Lower leg skin (tissue), 4 donors: ENCODE results near the gene URM1. TPM values are rescaled to one million over a fixed set of nuclear protein-coding genes. Genes with fewer than 3 reads are reported as not detected.
"Not testable (repeated sequence)": the region's sequence is repeated elsewhere in the genome, so short reads cannot be mapped to it uniquely, and the experiment has no call there.

ENCODE experiments used
- DNase-seq, 2 donors: peaks; one replicate each; pipeline ENCODE4 v3.0.0-alpha.2; 2019; ENCODE audit warnings: low spot score in 2 of 2
- H3K4me3 ChIP-seq: fragments of 200-600 bp; sonication (generic); 2 replicates; pipeline ENCODE4 v1.5.1; 2017; ENCODE audit warnings: mild to moderate bottlenecking, low read depth; ENCODE audit not compliant: poor library complexity, severe bottlenecking
- CTCF ChIP-seq, 3 donors: fragments of 450-650 bp; IDR thresholded peaks; one replicate each; pipeline ENCODE4 v1.5.1; 2016; ENCODE audit warnings: antibody characterized with exemption in 3 of 3, mild to moderate bottlenecking in 3 of 3, moderate library complexity in 2 of 3
- POLR2A ChIP-seq, 2 donors: fragments of 450-650 bp; IDR thresholded peaks; one replicate each; pipeline ENCODE4 v1.6.1; 2016 to 2017; ENCODE audit warnings: antibody characterized with exemption in 2 of 2, mild to moderate bottlenecking in 1 of 2, moderate library complexity in 1 of 2
- WGBS, 2 donors: methylation state at CpG; one replicate each; pipeline ENCODE4 v1.1.5; 2018; 5-methylcytosine and 5-hydroxymethylcytosine counted together
- intact Hi-C: fragments of 100-400 bp; cut with DNase I; formaldehyde crosslinking; loops from one replicate; pipeline ENCODE4 v1.15.0; 2023; ENCODE audit warnings: low total_unique reads
- total RNA-seq, 4 donors: library from RNA; depleted of rRNA; stranded (reverse); fragments of >200 nt; gene quantifications; one replicate each; pipeline ENCODE4 v1.1.0, GENCODE V29; 2016

Gene URM1
- total RNA-seq, 4 donors from 2014 or later: 24.3 to 37.7 (median 31.1) TPM

DNA sequence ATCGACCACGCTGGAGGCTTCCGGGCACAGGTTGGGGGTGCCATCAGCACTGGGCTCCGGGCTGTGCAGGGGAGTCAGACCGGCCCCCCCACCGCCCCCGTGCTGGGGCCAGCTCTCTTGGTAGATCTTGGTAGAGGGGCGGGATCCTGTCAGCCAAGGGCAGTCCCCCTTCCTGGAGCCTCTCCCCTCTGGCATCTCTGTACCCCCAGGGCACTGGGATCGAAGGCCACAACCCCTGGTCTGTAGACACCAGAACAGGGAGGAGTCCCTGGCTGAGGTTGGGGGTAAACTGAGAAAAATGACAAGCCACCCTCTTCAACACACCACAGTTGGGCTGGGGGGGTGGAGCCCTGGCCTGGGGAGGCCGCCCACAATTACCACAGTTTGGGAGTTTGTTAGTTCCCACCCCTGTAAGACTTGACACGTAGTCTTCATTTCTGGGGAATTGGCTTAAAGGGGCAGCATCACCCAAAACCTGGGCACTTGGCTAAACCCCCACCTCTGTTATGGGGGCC, 50.4 kb downstream of the URM1 start:
- TF ChIP-seq POLR2A (IDR thresholded peaks at IDR 0.05) (no peak), CTCF (IDR thresholded peaks at IDR 0.05) (no peak)
- intact Hi-C loops: no loop called here
- peak overlapping the region; percentile 85 for H3K4me3 ChIP-seq
- 19 to 42% methylated on average over 3 to 7 of the region's 11 CpGs for WGBS, 2 donors
- DNase-seq: peak; percentile 31 to 90

DNA sequence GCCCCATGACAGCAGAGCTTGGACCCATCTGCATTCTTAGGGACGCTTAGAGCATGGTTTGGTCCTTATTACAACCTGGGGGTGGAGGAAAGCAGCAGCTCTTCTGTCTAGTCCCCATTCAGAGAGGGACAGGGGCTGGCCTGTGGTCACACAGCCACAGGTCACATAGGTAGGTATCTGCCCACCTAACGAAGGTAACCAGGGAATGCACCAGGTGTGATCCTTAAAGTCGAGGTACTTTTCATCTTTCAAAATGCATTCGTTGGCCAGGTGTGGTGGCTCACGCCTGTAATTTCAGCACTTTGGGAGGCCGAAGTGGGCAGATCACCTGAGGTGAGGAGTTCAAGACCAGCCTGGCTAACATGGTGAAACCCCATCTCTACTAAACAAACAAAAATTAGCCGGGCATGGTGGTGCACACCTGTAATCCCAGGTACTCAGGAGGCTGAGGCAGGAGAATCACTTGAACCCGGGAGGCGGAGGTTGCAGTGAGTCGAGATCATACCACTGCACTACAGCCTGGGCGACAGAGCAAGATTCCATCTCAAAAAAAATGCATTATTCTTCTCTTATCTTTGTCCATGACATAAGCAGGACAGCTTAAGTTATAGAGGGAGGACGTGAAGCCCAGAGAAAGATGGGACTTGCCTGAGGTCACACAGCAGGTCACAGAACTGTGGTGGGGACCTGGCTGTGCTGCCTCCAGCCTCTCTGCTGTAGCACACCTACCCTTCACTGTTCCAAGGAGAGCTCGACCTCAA, 51.0 kb downstream of the URM1 start:
- WGBS, 2 donors: 86 to 87% methylated on average over 13 of the region's 13 CpGs
- intact Hi-C loops, DNase-seq, H3K4me3 ChIP-seq: not testable (repeated sequence)

DNA sequence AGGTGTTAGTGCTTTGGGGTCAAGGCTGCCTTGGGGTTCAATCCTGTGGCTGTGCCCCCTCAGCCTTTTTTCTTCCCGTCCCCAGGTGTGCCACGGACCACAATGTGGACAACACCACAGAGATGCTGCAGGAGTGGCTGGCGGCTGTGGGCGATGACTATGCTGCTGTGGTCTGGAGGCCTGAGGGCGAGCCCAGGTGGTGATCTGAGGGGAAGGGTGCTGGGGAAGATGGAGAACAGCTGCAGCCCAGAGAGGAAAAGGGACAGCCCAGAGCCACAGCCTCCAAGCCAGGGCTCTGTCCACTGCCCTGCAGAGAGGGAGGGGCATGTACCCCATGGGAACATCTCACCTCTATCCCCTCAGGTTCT, 51.6 kb downstream of the URM1 start:
- 75 to 92% methylated on average over 5 of the region's 5 CpGs for WGBS, 2 donors
- no peak for DNase-seq
- intact Hi-C loops: no loop called here
- H3K4me3 ChIP-seq: no peak overlapping the region
- TF ChIP-seq POLR2A (IDR thresholded peaks at IDR 0.05) (no peak), CTCF (IDR thresholded peaks at IDR 0.05) (no peak)

DNA sequence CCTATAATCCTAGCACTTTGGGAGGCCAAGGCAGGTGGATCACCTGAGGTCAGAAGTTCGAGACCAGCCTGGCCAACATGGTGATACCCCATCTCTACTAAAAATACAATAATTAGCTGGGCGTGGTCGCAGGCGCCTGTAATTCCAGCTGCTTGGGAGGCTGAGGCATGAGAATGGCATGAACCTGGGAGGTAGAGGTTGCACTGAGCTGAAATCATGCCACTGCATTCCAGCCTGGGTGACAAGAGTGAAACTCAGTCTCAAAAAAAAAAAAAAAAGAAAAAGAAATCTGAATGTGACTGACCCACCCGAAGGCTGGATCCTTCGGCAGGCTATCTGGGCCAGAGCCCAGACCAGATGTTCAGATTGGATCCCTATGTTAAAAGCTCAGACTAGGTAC, 52.2 kb downstream of the URM1 start:
- intact Hi-C loops, DNase-seq, H3K4me3 ChIP-seq: not testable (repeated sequence)
- 60% methylated on average over 6 of the region's 6 CpGs for WGBS, 2 donors

DNA sequence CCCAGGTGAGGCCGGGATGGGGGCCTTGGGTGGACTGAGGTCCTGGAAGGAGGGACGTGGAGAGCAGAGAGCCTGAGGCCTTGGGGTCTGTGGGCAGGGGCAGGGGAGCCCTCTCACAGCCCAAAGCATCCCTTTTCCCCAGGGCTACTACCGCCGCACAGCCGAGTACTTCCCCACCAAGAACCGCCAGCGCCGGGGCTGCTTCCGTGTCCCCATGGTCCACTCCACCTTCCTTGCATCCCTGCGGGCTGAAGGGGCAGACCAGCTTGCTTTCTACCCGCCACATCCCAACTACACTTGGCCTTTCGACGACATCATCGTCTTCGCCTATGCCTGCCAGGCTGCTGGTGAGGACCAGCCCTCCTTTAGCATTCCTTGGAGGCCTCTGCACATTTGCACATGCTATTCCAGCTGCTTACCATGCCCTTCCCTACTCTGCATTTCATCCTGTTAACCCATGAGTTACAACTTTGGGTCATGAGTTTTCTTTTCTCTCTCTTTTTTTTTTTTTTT, 53.1 kb downstream of the URM1 start:
- intact Hi-C loops: no loop called here
- no peak overlapping the region for H3K4me3 ChIP-seq
- TF ChIP-seq CTCF (IDR thresholded peaks at IDR 0.05) (no peak), POLR2A (IDR thresholded peaks at IDR 0.05) (no peak)
- DNase-seq: no peak
- WGBS, 2 donors: 95 to 97% methylated on average over 13 to 15 of the region's 15 CpGs

DNA sequence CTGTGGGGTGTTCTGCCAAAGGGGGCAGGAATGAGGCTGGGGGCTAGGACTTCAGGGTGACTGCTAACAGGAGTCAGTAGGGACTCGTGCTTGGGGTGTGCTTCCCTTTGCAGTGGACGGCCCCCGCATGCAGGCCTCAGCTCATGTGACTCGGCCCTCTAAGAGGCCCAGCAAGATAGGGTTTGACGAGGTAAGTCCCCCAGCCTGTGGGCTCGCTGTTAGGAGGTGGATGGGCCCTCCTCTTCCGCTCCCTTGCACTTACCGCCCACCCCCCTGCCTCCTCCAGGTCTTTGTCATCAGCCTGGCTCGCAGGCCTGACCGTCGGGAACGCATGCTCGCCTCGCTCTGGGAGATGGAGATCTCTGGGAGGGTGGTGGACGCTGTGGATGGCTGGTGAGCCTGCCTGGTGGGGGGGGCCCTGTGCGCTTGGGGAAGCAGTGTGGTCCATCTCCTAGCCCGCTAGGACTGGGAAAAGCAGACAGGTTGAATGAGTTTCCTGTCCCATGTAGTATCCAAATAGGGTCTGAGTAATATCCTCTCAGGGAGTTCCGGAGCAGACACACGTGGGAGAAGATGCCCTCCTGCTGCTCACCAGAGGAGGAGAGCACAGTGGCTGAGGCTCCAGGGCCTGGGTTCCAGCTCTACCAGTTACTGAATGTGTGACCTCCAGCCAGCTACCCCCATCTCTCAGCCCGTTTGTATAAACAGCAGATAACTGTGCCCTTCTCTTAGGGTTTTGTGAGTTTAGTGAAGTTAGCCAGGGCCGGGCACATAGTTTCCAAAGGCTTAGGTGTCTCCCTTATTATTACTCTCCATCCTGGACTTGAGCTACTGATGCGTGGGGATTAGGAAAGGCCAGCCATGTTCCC, 57.7 kb downstream of the URM1 start:
- 84% methylated on average over 21 to 22 of the region's 22 CpGs for WGBS, 2 donors
- TF ChIP-seq POLR2A (IDR thresholded peaks at IDR 0.05) (no peak), CTCF (IDR thresholded peaks at IDR 0.05) (no peak)

More for the DNA sequence above, 57.7 kb downstream of the URM1 start:
- intact Hi-C loops: no loop called here
- DNase-seq: no peak
- H3K4me3 ChIP-seq: no peak overlapping the region
